HEK293 (cell line): ENCODE results near the gene PARD3.

Experiments used
- CTCF ChIA-PET: fragments of 350-600 bp; formaldehyde crosslinking; extraction: SDS; loops from one replicate; lab custom pipeline; 2021; ENCODE audit warnings: antibody characterized with exemption; lab: Yijun Ruan, JAX
- POLR2A ChIA-PET: fragments of 300-600 bp; formaldehyde crosslinking; extraction: SDS; loops from one replicate; lab custom pipeline; 2020; ENCODE audit warnings: antibody characterized with exemption, inconsistent platforms; lab: Yijun Ruan, JAX
- H3K27ac ChIP-seq: fragments of 200-500 bp; sonication (Bioruptor generic); 2 replicates; pipeline ENCODE4 v1.5.1; 2014; ENCODE audit warnings: low read depth, low read length, control low read depth, inconsistent platforms; ENCODE audit errors: extremely low read depth
- H3K36me3 ChIP-seq, 2 experiments: fragments of 200-500 bp in 1 of 2; sonication (Bioruptor generic) in 1 of 2; 1 replicate in 1 of 2; 2 replicates in 1 of 2; pipeline ENCODE4 v1.5.1; 2014 to 2017; ENCODE audit warnings: inconsistent platforms in 2 of 2, low read length in 2 of 2; ENCODE audit not compliant: control insufficient read depth in 2 of 2, insufficient read depth in 1 of 2
- H3K4me1 ChIP-seq: fragments of 200-500 bp; sonication (Bioruptor generic); 2 replicates; pipeline ENCODE4 v1.5.1; 2014; ENCODE audit warnings: mild to moderate bottlenecking, low read length, inconsistent platforms; ENCODE audit not compliant: control insufficient read depth, insufficient read depth
- H3K4me3 ChIP-seq: 2 replicates; pipeline ENCODE4 v1.5.1; 2011; ENCODE audit warnings: low read depth, mild to moderate bottlenecking, control low read depth, low read length, moderate library complexity
- H3K9me3 ChIP-seq: fragments of 200-500 bp; sonication (Bioruptor generic); 2 replicates; pipeline ENCODE4 v1.5.1; 2014; ENCODE audit warnings: low read depth, low read length, inconsistent platforms; ENCODE audit not compliant: control insufficient read depth, insufficient read depth
- BCL6B ChIP-seq: fragments of 450-650 bp; formaldehyde crosslinking; IDR thresholded peaks from 2 replicates; pipeline ENCODE4 v1.5.1; 2017; ENCODE audit warnings: missing biosample characterization, missing genetic modification characterization
- FEZF1 ChIP-seq: fragments of 450-650 bp; formaldehyde crosslinking; IDR thresholded peaks from 2 replicates; pipeline ENCODE4 v1.5.1; 2016; ENCODE audit warnings: missing biosample characterization, missing genetic modification characterization
- OVOL3 ChIP-seq: fragments of 450-650 bp; formaldehyde crosslinking; IDR thresholded peaks from 2 replicates; pipeline ENCODE4 v1.5.1; 2016; ENCODE audit warnings: missing biosample characterization, missing genetic modification characterization
- SCRT2 ChIP-seq: fragments of 450-650 bp; formaldehyde crosslinking; IDR thresholded peaks from 2 replicates; pipeline ENCODE4 v1.5.1; 2016; ENCODE audit warnings: missing biosample characterization, missing genetic modification characterization
- SP7 ChIP-seq: fragments of 450-650 bp; formaldehyde crosslinking; IDR thresholded peaks from 2 replicates; pipeline ENCODE4 v1.5.1; 2016; ENCODE audit warnings: missing biosample characterization, missing genetic modification characterization
- ZBTB26 ChIP-seq: fragments of 450-650 bp; formaldehyde crosslinking; optimal IDR thresholded peaks from 2 replicates; pipeline ENCODE3; 2016; ENCODE audit warnings: missing biosample characterization, mild to moderate bottlenecking, missing genetic modification characterization
- ZBTB7A ChIP-seq: fragments of 450-650 bp; formaldehyde crosslinking; IDR thresholded peaks from 2 replicates; pipeline ENCODE4 v1.5.1; 2016; ENCODE audit warnings: low read depth, missing biosample characterization, missing genetic modification characterization
- ZFP3 ChIP-seq: fragments of 450-650 bp; formaldehyde crosslinking; IDR thresholded peaks from 2 replicates; pipeline ENCODE4 v1.5.1; 2016; ENCODE audit warnings: low read depth, missing biosample characterization, missing genetic modification characterization
- ZFP37 ChIP-seq: fragments of 450-650 bp; formaldehyde crosslinking; IDR thresholded peaks from 2 replicates; pipeline ENCODE4 v1.5.1; 2016; ENCODE audit warnings: missing biosample characterization, missing genetic modification characterization
- ZNF140 ChIP-seq: fragments of 450-650 bp; formaldehyde crosslinking; IDR thresholded peaks from 2 replicates; pipeline ENCODE4 v1.5.1; 2016; ENCODE audit warnings: missing biosample characterization, missing genetic modification characterization
- ZNF148 ChIP-seq: fragments of 450-650 bp; formaldehyde crosslinking; IDR thresholded peaks from 2 replicates; pipeline ENCODE4 v1.5.0; 2017; ENCODE audit warnings: missing biosample characterization, missing genetic modification characterization, borderline replicate concordance
- ZNF18 ChIP-seq: fragments of 450-650 bp; formaldehyde crosslinking; IDR thresholded peaks from 2 replicates; pipeline ENCODE4 v1.5.1; 2016; ENCODE audit warnings: missing biosample characterization, missing genetic modification characterization
- ZNF202 ChIP-seq: fragments of 450-650 bp; formaldehyde crosslinking; IDR thresholded peaks from 2 replicates; pipeline ENCODE4 v1.5.1; 2016; ENCODE audit warnings: missing biosample characterization, missing genetic modification characterization, borderline replicate concordance
- ZNF221 ChIP-seq: fragments of 450-650 bp; formaldehyde crosslinking; IDR thresholded peaks from 2 replicates; pipeline ENCODE4 v1.5.1; 2017; ENCODE audit warnings: missing biosample characterization, missing genetic modification characterization, borderline replicate concordance
- ZNF248 ChIP-seq: fragments of 450-650 bp; formaldehyde crosslinking; IDR thresholded peaks from 2 replicates; pipeline ENCODE4 v1.5.1; 2017; ENCODE audit warnings: missing biosample characterization, missing genetic modification characterization
- ZNF280C ChIP-seq: fragments of 450-650 bp; formaldehyde crosslinking; IDR thresholded peaks from 2 replicates; pipeline ENCODE4 v1.5.1; 2016; ENCODE audit warnings: missing biosample characterization, missing genetic modification characterization
- ZNF302 ChIP-seq: fragments of 450-650 bp; formaldehyde crosslinking; IDR thresholded peaks from 2 replicates; pipeline ENCODE4 v1.5.1; 2016; ENCODE audit warnings: missing biosample characterization, missing genetic modification characterization, low read depth
- ZNF341 ChIP-seq: fragments of 450-650 bp; formaldehyde crosslinking; IDR thresholded peaks from 2 replicates; pipeline ENCODE4; 2016; ENCODE audit warnings: low read depth, missing biosample characterization, missing genetic modification characterization
- ZNF404 ChIP-seq: fragments of 450-650 bp; formaldehyde crosslinking; IDR thresholded peaks from 2 replicates; pipeline ENCODE4 v1.5.1; 2017; ENCODE audit warnings: missing biosample characterization, missing genetic modification characterization
- ZNF514 ChIP-seq: fragments of 450-650 bp; formaldehyde crosslinking; IDR thresholded peaks from 2 replicates; pipeline ENCODE4 v1.5.1; 2016; ENCODE audit warnings: missing biosample characterization, missing genetic modification characterization
- ZNF529 ChIP-seq: fragments of 450-650 bp; formaldehyde crosslinking; IDR thresholded peaks from 2 replicates; pipeline ENCODE4 v1.5.1; 2017; ENCODE audit warnings: missing genetic modification characterization, missing biosample characterization; ENCODE audit not compliant: insufficient replicate concordance
- ZNF555 ChIP-seq: fragments of 450-650 bp; formaldehyde crosslinking; conservative IDR thresholded peaks from 2 replicates; pipeline ENCODE4 v1.5.1; 2017; ENCODE audit warnings: missing biosample characterization, mild to moderate bottlenecking, missing genetic modification characterization, inconsistent platforms
- ZNF558 ChIP-seq: fragments of 450-650 bp; formaldehyde crosslinking; IDR thresholded peaks from 2 replicates; pipeline ENCODE4 v1.5.1; 2016; ENCODE audit warnings: missing biosample characterization, missing genetic modification characterization
- ZNF623 ChIP-seq: fragments of 450-650 bp; formaldehyde crosslinking; IDR thresholded peaks from 2 replicates; pipeline ENCODE4 v1.5.1; 2016; ENCODE audit warnings: missing biosample characterization, missing genetic modification characterization
- ZSCAN16 ChIP-seq: fragments of 450-650 bp; formaldehyde crosslinking; IDR thresholded peaks from 2 replicates; pipeline ENCODE4 v1.5.1; 2016; ENCODE audit warnings: missing biosample characterization, missing genetic modification characterization
- ZSCAN30 ChIP-seq: fragments of 450-650 bp; IDR thresholded peaks from 2 replicates; pipeline ENCODE4 v1.5.1; 2018; ENCODE audit warnings: missing biosample characterization, mild to moderate bottlenecking, missing genetic modification characterization, moderate library complexity

PARD3 gene

GRCh38 chr10:34622945-34623344, 192.2 kb downstream of the PARD3 start (continued):
- no peak for TF ChIP-seq ZSCAN30 (tag by site-specific recombination)
- no peak for TF ChIP-seq ZBTB26 (tag by site-specific recombination)
- no peak for TF ChIP-seq SCRT2 (tag by site-specific recombination)
- TF ChIP-seq ZNF623 (tag by site-specific recombination), result no peak
- no peak for TF ChIP-seq ZNF18
- no peak for TF ChIP-seq ZSCAN16 (tag by site-specific recombination)

- Histone ChIP-seq H3K4me3 (no peak overlapping the region), H3K36me3 (no peaks in the 10 kb centered on the region), H3K27ac (no peak overlapping the region), H3K4me1 (no peaks in the 10 kb centered on the region), H3K9me3 (no peaks in the 10 kb centered on the region)
- POLR2A ChIA-PET, result no interaction called here
- TF ChIP-seq ZNF202 (tag by site-specific recombination) (no peak), ZNF280C (tag by site-specific recombination) (no peak), ZNF341 (tag by site-specific recombination) (no peak), ZNF529 (tag by site-specific recombination) (no peak), ZNF248 (tag by site-specific recombination) (no peak), ZNF514 (tag by site-specific recombination) (no peak), ZNF555 (tag by site-specific recombination) (no peak), FEZF1 (tag by site-specific recombination) (no peak), ZFP3 (tag by site-specific recombination) (no peak)
- CTCF ChIA-PET, result interaction anchor here (0.5 kb wide), 1 partner anchor 47 kb away, joined by 3 read pairs; no protein-coding TSS in a partner anchor
Observed at GRCh38 chr10:34618611-34619010, 196.5 kb downstream of the PARD3 start.

GRCh38 chr10:34615770-34616169, 199.3 kb downstream of the PARD3 start:
- POLR2A ChIA-PET, result no interaction called here
- no peaks in the 10 kb centered on the region for H3K9me3 ChIP-seq
- H3K27ac ChIP-seq, result no peak overlapping the region
- CTCF ChIA-PET, result no interaction called here
- H3K4me3 ChIP-seq, result no peak overlapping the region
- H3K4me1 ChIP-seq, result no peaks in the 10 kb centered on the region
- H3K36me3 ChIP-seq, result no peaks in the 10 kb centered on the region
- TF ChIP-seq ZNF404 (tag by site-specific recombination) (no peak), ZNF148 (tag by site-specific recombination) (no peak), ZFP37 (tag by site-specific recombination) (no peak), BCL6B (tag by site-specific recombination) (no peak), ZBTB7A (tag by site-specific recombination) (no peak), SP7 (no peak), ZNF302 (tag by site-specific recombination) (no peak), OVOL3 (no peak), ZNF558 (tag by site-specific recombination) (no peak), ZNF140 (no peak), ZNF221 (tag by site-specific recombination) (no peak)
